Nephron progenitor cell (in vitro differentiated cells): ENCODE results near the gene TSPAN32.

Experiments used
- DNase-seq: peaks from one replicate; pipeline ENCODE4 v3.0.0; 2021
- H3K27ac Mint-ChIP-seq: 2 replicates; pipeline ENCODE4 v1.8.0; 2021; ENCODE audit warnings: mild to moderate bottlenecking, moderate library complexity, mixed read lengths
- H3K27me3 Mint-ChIP-seq: 2 replicates; pipeline ENCODE4 v1.8.0; 2021; ENCODE audit warnings: mild to moderate bottlenecking, low read depth, mixed read lengths; ENCODE audit not compliant: poor library complexity
- H3K36me3 Mint-ChIP-seq: 2 replicates; pipeline ENCODE4 v1.8.0; 2021; ENCODE audit warnings: low read depth, mixed read lengths
- H3K4me1 Mint-ChIP-seq: 2 replicates; pipeline ENCODE4 v1.8.0; 2021; ENCODE audit warnings: mixed read lengths
- H3K4me3 Mint-ChIP-seq: 2 replicates; pipeline ENCODE4 v1.8.0; 2021; ENCODE audit warnings: mild to moderate bottlenecking, moderate library complexity, mixed read lengths
- H3K9me3 Mint-ChIP-seq: 2 replicates; pipeline ENCODE4 v1.8.0; 2021; ENCODE audit warnings: mild to moderate bottlenecking, moderate library complexity, mixed read lengths
- CTCF ChIP-seq: fragments of 200-600 bp; sonication (generic); IDR thresholded peaks from 2 replicates; pipeline ENCODE4 v1.5.0; 2021; ENCODE audit warnings: antibody characterized with exemption

The TSPAN32 gene

DNA sequence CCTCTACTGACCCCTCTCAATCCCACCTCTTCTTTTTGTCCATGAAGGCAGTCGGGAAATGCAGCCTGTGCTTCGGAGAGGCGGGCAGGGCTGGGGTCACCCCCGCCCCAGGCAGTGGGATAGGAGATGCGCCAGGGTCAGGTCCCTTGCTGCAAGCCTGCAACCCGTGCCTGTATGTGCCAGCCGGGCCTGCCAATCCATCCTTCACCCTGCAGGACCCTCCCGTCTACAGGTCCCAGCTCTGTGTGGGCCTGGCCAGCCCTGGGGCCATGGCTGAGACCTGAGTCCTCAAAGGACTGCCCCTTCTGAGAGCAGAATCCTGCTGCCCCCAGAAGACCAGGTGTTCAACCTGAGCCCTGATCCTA is 42.4 kb upstream of the TSPAN32 start:
- no peak for DNase-seq
- Mint-ChIP-seq H3K36me3 (no peaks in the 10 kb centered on the region), H3K27me3 (peaks cover 14% of the 10 kb centered on the region), H3K4me3 (no peak overlapping the region), H3K9me3 (peaks cover 8% of the 10 kb centered on the region), H3K4me1 (peaks cover 17% of the 10 kb centered on the region), H3K27ac (no peak overlapping the region)
- TF ChIP-seq CTCF = no peak

GRCh38 chr11:2259897-2260451 is 41.8 kb upstream of the TSPAN32 start:
- Mint-ChIP-seq H3K27ac (no peak overlapping the region), H3K27me3 (peaks cover 9% of the 10 kb centered on the region), H3K36me3 (no peaks in the 10 kb centered on the region), H3K4me1 (peaks cover 17% of the 10 kb centered on the region), H3K9me3 (peaks cover 4% of the 10 kb centered on the region), H3K4me3 (no peak overlapping the region)
- no peak for DNase-seq
- no peak for TF ChIP-seq CTCF

- no peak for TF ChIP-seq CTCF
- no peaks in the 10 kb centered on the region for H3K36me3 Mint-ChIP-seq
- peaks cover 9% of the 10 kb centered on the region for H3K27me3 Mint-ChIP-seq
- peaks cover 17% of the 10 kb centered on the region for H3K4me1 Mint-ChIP-seq
- H3K27ac Mint-ChIP-seq = no peak overlapping the region
- DNase-seq = no peak
- H3K9me3 Mint-ChIP-seq = no peaks in the 10 kb centered on the region
- no peak overlapping the region for H3K4me3 Mint-ChIP-seq
Measured at GRCh38 chr11:2260491-2261364, 41.1 kb upstream of the TSPAN32 start.

DNA sequence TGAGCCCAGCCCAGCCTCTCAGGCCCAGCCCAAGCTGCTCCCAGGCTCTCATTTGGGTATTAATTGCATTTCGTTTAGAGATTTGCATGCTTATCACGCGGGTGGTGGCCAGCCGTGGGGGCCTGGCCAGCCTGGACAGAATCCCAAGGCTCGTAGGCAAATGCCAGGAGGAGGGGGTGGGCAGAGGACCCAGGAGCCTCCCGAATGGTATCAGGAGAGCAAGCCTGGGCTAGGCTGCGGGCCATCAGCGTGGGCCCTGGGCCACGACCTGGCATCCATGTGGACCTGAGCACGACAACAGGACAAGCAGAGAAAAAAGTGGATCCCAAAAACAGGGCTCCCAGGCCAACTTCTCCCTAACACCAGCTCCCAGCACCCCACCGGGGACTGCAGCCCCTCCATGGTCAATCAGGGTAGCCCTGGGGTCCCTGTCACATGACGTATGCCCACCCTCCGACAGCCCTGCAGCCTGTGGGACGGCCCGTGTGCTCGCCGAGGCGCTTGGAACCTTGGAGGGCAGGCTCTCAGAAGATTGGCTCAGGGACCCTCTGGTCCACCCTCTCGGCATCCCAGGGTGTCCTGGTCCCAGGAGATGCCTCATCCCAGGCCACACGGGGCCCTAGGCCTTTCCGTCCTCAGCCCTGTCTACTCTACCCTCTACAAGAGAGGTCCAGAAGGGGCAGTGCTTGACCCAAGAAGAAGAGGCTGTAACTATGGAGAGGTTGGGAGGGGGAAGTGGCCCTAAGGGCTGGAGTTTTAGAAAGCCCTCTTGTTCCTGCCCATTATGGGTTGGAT is 40.2 kb upstream of the TSPAN32 start:
- Mint-ChIP-seq H3K4me3 (no peak overlapping the region), H3K4me1 (peaks cover 15% of the 10 kb centered on the region), H3K27me3 (peaks cover 14% of the 10 kb centered on the region), H3K27ac (no peak overlapping the region), H3K36me3 (no peaks in the 10 kb centered on the region), H3K9me3 (no peaks in the 10 kb centered on the region)
- no peak for DNase-seq
- no peak for TF ChIP-seq CTCF

- no peak for TF ChIP-seq CTCF
Measured at GRCh38 chr11:2262301-2263070, 39.3 kb upstream of the TSPAN32 start.

More at GRCh38 chr11:2262301-2263070, 39.3 kb upstream of the TSPAN32 start:
- no peak for DNase-seq
- Mint-ChIP-seq H3K36me3 (no peaks in the 10 kb centered on the region), H3K27ac (no peak overlapping the region), H3K4me3 (no peak overlapping the region), H3K4me1 (peaks cover 12% of the 10 kb centered on the region), H3K9me3 (no peaks in the 10 kb centered on the region), H3K27me3 (peaks cover 19% of the 10 kb centered on the region)
